ENCODE data around the gene TMEM131.
A peak's percentile ranks its signal among the peaks of the same experiment; 100 is the strongest.
"Not testable (repeated sequence)": the region's sequence is repeated elsewhere in the genome, so short reads cannot be mapped to it uniquely, and the experiment has no call there.

The TMEM131 gene

DNA sequence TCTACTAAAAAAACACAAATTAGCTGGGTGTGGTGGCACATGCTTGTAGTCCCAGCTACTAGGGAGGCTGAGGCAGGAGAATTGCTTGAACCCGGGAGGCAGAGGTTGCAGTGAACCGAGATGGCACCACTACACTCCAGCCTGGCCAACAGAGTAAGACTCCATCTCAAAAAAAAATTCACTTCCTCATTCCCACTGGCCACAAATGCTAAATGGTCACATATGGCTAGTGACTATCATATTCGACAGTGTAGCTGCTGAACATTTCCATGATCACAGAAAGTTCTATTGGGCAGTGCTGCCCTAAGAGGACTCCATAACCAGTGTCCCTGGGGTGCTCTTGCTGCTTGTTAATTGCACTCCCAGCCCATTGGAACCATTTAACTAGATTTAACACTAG, 26.3 kb upstream of the TMEM131 start:
- DNase-seq (ENCODE audit: low read depth), result not testable (repeated sequence)

DNA sequence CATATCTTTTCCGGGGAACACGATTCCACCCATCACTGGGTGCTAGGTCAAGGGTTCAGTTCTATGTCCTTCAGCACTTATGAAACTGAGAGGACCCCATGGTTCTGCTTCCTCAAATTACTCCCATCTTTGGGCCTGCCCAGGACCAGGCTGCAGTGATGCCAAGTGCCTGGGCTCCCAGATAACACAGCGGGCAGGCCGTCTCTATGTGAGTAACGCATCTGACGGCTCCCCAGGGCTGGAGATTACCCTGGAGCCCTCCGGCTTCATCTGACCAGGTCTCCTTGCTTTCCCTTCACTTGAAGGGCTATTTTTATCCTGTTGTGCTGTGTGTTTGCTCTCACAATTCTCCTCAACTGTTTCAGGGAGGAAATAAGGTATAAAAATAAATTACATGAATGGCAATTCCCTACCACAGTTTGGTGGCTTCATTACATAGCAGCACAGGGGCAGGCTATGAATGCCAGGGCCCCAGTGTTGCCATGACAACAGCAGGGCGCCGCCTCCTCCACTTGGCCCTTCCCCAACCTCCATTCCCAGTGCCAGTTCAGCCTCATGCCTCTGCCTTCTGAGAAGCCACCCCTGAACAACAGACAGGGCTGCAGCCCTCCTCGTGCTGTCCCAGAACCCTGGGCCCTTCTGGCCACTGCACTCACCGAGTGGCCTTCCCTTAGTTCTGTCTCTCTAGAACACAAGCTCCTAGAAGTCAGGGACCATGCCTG, 25.4 kb upstream of the TMEM131 start:
- DNase-seq (ENCODE audit: low read depth), result no peak

DNA sequence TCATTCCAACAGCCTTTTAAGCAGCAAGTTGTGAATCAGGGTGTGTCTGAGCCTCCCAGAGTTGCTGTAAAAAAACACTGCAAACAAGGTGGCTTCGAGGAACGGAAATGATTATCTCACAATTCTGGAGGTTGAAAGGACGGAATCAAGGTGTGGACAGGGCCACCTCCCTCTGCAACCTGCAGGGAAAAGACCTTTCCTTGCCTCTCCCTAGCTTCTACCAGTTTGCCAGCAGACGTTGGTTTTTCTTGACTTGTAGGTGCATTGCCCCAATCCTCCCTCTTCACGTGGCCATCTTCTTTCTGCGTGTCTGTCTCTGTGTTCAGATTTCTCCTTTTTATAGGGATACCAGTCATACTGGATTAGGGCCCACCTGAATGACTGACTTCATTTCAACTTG, 24.8 kb upstream of the TMEM131 start:
- no peak for DNase-seq (ENCODE audit: low read depth)

DNA sequence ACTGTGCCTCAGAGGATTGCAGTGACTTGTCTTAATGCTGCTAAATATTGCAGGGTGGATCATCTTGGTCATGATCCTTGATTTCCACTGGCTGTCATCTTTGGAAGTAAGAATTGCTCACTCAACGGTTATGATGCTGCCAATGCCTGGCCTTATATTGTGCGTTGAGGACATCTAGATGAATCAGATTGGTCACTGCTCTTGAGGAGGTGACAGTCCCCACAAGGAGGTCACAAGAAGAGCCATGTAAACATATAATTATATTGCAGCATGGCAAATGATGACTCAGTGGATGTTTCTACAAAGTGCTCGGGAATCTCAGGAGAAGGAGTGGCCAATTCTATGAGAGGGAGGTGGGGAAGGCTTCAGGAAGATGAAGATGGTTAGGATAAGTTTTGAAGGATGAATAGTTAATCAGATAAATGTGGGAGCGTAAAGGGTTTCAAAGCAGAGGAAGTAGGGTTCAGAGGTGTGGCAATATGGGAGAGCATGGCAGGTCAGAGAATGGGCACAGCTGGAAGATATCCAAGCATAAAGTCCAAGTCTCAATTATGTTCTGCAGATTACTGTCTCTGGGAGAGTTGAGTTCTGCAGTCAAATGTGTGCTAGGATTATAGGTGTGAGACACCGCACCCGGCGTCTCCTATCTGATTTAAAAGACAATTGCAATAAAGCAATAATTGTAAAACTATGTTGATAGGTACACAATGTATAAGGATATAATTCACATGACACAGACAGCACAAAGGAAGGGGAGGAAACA, 21.3 kb upstream of the TMEM131 start:
- no peak for DNase-seq (ENCODE audit: low read depth)

DNA sequence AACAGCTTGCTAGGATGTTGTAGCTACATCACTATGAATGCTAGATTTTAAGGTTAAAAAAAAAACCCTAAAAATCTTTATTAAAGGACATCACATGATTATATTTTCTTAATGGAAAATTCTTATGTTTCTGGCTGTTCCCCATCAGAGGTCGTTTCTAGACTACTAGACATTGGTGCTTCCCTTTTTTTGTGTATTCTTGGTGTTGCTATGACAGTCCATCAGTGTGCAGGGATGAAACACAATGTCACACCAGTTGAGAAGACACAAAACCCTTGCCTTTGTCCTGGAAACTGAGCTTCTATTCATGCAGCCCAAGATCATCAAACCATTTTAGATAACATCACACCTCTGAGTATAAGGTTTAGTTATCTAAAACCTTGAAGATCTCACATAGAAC, 19.9 kb upstream of the TMEM131 start:
- DNase-seq (ENCODE audit: low read depth), result no peak

DNA sequence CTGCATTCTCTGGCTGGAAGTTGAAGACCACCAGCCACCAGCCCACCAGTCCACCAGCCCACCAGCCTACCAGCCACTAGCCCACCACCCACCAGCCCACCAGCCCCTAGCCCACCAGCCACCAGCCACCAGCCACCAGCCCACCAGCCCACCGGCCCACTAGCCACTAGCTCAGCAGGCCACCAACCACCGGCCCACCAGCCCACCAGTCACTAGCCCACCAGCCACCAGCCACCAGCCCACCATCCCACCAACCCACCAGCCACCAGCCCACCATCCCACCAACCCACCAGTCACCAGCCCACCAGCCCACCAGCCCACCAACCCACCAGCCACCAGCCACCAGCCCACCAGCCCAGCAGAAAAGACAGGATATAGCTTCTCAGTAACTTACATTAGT, 18.6 kb upstream of the TMEM131 start:
- DNase-seq (ENCODE audit: low read depth), result no peak

DNA sequence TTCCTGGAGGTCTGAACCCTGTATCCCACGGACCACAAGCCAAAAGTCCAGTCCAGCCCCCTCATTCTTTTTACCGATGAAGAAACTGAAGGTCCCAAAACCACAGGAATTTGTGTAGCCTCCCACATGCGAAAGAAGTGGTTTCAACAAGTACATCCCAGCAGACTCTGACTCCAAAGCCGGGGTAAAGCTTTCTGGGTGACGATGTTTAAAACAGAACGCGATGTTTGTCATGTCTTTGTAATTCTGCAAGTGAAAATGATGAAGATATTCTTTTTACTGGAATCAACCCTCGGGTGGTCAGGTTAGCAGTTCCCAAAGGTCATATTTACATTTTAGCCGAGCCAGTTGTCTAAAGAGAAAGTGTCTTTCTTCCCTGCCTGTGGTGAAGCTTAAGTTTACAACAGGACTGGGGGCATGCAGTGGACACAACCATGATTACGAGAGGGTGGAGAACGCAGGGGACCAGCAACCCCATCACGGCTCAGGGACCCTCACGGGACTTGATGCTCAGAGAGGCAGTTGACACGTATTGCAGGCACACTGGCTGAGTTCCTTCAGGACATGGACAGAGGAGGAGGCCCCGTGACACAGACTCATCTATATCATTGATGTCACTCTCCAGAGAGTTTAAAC, 17.8 kb upstream of the TMEM131 start:
- no peak for DNase-seq (ENCODE audit: low read depth)

DNA sequence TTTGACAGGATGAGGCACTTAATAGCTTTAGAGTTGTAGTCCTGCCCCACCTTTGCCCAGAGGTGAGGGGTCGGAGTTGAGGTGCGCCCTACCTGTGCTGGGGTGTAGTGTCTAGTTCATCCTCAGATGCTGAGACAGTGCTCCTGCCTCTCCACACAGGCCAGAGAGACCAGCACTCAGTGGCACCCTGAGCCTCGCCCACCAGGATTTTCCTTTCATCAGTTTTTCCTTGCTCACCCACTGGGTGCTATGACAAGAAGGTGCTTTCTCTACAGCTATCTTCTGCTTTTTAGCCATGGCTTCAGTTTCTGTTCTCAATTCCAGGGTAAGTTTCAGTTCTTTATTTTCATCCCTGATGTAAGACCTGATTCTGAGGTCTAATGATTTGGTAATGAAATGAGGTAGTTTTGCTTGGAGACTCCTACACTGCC, 16.8 kb upstream of the TMEM131 start:
- DNase-seq (ENCODE audit: low read depth), result no peak

DNA sequence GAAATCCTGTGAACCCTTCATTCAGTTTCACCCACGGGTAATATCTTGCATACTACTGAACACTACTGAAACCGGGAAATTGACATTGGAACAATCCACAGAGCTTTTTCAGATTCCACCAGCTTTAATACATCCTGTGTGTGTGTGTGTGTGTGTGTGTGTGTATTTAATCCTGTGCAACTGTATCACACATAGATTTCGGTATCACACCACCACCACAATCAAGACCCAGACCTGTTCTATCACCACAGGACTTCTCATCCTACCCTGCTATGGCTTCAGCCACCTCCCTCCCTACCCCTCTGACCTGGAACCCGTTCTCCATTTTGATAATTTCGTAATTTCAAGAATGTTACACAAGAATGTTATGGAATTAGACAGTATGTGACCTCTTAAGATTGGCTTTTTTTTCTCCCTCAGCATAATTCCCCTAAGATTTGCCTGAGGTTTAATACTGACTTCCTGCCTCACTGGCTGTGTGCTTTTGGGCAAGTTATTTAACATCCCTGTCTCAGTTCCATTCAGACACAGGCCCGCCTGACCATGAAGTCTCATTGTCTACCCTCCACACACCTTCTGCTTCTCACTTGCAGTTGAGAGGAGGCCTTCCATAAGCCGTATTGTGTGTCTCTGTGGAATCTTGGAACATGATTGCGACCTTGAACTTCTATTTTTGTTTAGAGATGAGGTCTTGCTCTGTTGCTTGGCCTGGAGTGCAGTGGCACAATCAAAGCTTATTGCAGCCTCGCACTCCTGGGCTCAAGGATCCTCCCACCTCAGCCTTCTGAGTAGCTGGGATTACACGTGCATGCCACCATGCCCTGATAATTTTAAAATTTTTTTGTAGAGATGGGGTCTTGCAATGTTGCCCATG, 14.4 kb upstream of the TMEM131 start:
- DNase-seq (ENCODE audit: low read depth), result no peak

DNA sequence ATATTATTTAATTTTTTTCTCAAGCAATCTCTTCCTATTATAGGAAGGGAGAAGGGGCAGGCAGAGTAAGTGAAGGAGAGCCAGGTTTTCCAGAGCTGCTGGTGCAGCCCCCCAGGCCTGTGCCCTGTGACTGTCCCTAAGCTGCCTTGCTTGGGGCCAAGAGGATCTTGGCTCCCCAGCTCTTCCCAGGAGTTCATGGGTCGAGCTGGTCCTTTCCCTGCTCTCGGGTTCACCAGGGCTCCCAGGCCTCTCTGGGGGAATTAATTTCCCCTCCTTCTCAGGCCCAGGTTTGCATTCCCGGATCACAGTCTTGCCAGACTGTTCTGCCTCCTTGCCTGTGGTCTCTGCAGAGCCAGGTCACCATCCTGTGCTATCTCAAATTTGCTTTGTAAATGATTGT, 12.7 kb upstream of the TMEM131 start:
- no peak for DNase-seq (ENCODE audit: low read depth)

DNA sequence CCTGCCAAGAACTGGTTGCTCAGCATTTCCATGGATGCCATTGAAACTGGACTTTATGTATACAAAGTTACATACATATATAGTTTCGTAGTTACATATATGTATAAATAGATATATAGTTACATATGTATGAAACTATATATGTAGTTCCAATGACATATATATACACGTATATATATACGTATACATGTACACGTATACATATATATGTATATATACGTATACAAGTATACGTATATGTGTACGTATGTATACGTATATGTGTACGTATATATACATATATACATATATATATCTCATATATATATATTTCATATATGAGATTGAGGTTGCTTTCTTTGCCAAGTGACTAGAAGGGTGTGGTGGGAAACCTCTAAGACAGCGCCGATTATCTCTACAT, 10.6 kb upstream of the TMEM131 start:
- DNase-seq (ENCODE audit: low read depth), result no peak

DNA sequence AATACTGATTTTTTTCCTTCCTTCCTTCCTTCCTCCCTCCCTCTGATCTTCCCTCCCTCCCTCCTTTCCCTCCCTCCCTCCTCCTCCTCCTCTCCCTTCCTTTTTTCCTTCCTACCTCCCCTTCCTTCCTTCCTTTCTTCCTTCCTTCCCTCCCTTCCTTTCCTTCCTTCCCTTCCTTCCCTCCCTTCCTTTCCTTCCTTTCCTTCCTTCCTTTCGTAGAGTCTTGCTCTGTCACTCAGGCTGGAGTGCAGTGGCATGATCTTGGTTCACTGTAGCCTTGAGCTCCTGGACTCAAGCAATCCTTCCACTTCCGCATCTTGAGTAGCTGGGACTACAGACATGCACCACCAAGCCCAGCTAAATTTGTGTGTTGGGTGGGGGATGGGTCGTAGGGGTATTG, 8.9 kb upstream of the TMEM131 start:
- DNase-seq (ENCODE audit: low read depth), result no peak

DNA sequence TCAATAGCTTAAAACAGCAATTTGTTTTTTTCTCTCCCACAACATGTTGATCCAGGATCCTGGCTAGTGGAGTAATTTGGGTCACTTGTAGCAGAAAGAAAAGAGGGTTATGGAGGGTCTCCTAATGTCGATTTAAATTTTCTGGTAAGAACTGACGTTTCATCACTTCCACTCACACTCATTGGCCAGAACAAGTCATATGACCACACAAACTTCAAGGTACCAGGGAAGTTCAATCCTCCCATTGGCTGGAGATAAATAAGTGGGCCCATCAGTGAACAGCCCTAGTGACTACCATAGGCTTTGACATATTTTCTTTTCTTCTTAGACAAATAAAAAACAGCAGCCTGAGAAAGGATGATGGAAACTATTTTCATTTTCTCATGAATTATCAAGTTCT, 8.3 kb upstream of the TMEM131 start:
- DNase-seq (ENCODE audit: low read depth), result no peak

DNA sequence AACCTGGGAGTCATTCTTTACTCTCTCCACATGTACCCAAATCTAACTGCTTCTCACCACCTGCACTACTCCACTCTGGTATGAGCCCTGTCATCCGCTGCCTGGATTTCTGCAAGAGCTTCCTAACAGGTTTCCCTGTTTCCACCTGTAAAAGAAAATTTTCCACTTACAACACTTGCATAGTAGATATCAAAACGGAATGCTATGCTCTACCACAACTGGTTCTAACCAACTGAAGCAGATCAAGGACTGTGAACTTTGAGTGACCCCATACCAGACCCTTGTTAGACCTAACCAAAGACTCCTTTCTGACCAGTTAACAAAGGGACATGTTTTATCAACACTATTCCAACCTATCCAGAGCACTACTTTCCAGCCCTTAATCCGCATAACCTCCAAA, 3.8 kb upstream of the TMEM131 start:
- no peak for DNase-seq (ENCODE audit: low read depth)

DNA sequence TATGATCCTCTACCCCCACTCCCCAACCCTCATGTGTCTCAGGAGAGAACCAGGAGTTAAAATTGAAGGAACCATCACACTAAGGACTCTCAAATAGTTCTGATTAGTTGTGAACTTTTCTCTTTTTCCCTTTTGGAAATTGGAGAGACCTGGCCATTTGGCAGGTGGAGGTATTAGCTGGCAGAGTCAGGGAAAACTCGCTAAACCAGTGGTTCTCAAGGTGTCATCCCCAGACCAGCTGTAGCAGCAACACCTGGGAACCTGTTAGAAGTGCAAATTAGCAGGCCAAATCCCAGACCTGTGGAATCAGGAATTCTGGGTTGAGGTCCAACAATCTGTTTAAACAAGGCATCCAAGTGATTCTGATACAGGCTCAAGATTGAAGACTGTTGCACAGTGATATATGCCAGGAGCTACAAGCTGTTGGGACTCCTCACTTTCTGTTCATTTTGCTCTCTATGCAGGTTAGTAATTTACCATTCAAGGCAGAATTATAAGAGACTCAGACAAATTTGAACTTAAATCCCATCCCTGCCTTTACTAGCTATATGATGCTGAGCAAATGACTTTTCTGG, 2.8 kb upstream of the TMEM131 start:
- DNase-seq (ENCODE audit: low read depth), result no peak

DNA sequence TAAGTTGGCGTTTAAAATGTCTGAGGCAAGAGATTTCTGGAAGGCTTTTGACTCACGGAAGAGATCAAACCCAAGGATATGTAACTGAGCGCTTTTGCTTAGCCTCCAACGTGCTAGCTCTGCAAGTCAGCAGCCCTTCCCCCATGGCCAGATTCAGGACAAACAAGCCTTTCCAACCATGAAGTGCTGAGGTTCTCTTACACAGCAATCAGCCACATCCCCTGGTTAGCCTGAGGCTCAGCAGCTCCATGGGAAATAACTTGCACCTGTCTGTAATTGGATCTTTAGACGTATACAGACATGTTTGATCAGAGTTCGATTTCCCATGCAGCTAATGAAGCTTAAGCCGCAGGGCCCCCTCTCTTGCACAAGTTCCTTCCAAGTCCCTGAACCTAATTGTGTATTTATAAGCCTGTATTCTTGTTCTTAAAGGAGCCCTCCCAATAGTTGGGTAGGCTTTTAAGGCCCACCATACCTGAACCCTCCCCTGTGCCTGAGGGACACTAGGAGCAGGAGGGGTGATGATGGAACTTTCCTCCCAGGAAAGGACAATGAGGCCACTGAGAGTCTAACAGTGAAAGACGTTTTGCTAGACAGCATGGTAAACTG, 2.1 kb upstream of the TMEM131 start:
- no peak for DNase-seq (ENCODE audit: low read depth)

DNA sequence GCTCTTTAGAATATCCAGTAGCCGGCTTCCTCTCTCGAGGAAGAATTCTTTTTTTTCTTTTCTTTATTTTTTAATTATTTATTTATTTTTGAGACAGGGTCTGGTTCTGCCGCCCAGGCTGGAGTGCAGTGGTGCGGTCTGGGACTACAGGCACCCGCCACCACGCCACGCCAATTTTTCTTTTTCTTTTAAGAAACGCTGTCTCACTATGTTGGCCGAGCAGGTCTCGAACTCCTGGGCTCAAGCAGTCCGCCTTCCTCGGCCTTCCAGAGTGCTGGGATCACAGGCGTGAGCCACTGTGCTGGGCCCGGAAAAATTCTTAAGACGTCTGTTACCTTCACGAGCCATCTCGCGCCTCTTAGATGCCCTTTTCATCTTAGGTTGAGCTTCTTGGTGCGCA, 931 bp upstream of the TMEM131 start:
- no peak for DNase-seq (ENCODE audit: low read depth)

DNA sequence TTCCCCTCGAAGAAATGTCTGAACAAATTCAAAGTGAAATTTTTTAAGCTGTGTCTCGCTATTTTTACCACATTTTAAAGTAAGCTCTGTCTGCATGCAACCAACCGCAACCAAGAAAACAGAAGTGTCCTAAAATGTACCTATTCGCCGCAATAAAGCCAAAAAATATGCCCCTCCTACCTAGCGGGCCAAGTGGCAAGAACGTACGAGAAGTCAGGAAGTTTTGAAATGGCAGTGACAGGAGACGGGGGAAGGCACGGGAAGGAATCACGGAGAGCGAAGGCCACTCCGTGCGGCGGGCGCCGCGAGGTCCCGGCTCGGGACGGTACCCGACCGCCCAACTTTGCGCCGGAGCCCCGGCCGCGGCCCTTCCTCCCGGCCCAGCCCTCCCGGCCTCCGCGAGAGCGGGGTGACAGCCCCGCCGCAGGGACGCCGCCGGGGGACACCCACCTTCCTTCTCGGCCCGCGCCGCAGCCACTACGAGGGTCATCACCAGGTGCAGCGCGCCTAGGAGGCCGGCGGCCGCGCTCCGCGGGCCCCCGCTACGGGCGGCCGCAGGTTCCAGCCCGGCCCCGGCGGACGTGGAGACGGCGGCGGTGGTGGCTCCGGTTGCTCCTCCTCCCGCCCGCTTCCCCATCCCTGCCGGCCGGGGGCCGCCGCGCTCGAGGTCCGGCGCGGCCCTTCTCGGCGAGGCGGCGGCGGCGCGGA, 568 bp downstream of the TMEM131 start:
- peak; percentile 29 for DNase-seq (ENCODE audit: low read depth)

DNA sequence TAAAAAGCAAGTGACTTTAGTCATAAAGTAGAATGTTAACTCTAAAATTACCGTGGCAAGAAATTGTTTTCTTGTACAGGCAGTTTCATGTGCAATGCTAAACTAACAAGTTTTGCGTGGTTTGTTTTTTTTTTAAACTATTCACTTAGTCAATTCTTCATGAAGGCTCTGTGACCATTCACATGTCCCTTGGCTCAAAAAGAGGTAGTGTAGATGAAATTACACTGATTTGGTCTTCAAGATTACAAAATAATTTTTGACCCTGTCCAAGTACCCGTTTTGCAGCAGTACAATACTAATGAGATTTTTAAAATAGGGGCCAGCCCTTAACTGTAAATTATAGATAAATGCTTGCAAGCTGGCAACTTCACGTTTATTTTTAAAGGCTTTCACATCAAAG, 1.3 kb downstream of the TMEM131 start:
- no peak for DNase-seq (ENCODE audit: low read depth)

DNA sequence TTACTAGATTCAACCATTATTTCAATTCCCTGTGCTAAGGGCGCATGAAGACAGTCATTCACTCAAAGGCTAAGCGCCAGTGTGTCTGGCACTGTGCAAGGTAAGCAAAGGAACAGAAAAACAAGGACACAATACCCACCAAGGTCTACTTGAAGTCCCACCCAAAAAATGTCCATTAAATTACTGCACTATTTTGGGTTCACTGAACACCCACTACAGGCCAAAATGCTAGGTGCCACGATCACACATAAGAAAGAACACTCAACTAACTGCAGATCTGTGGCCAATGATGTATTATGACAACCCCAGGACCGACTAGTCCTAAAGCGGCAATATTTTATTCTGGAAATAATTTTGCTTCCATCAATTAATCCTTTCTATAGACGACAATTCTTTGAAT, 1.8 kb downstream of the TMEM131 start:
- DNase-seq (ENCODE audit: low read depth), result no peak

Measured in stimulated activated CD8-positive, alpha-beta memory T cell treated with anti-CD3 and anti-CD28 coated beads, Interleukin-4, amount 100 ng/mL, for 24 hours (primary cell).